ENCODE measurements around the gene C10orf71.

GRCh38 chr10:49288341-49289065, 10.5 kb upstream of the C10orf71 start:
- TF ChIP-seq CTCF (IDR thresholded peaks at IDR 0.05) (no peak), POLR2AphosphoS5 (IDR thresholded peaks at IDR 0.05) (no peak), POLR2A (IDR thresholded peaks at IDR 0.05) (no peak), EP300 (IDR thresholded peaks at IDR 0.05) (no peak)
